ENCODE results near the gene C1QTNF12. TPM values are rescaled to one million over a fixed set of nuclear protein-coding genes. Genes with fewer than 3 reads are reported as not detected.

The C1QTNF12 gene
- total and polyA plus RNA-seq, 2 of the 8 experiments (the other 6 are each of a cell fraction or from before 2014, with no cell fraction given): 2.1 to 3.7 TPM

DNA sequence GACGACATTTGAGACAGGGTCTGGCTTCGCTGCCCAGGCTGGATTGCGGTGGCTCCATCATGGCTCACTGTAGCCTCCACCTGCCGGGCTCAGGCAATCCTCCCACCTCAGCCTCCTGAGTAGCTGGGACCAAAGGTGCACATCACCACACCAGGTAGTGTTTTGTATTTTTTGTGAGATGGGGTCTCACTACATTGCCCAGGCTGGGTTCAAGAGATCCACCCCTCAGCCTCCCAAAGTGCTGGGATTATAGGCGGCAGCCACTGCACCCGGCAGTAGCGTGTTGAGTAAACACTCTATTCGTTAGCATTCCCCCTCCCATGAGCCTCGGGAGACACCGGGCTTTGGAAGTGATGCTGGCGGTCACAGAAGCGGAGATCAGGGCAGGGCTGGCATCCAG is 6.8 kb upstream of the C1QTNF12 start:
- 91% methylated on average over 12 of the region's 12 CpGs; no CpG with 5 or more reads in 1 of the 2 experiments for WGBS, 2 experiments (ENCODE audit: extremely low coverage in 1 of 2, insufficient coverage in 1 of 2, insufficient read length in 1 of 2, insufficient replicate concordance in 2 of 2, low coverage in 1 of 2, low lambda C conversion rate in 2 of 2, missing lambda C conversion rate in 1 of 2)
- Histone ChIP-seq H2BK5ac (ENCODE audit: low read depth, low read length) (no peak overlapping the region), H3K36me3 (ENCODE audit: control insufficient read depth in 2 of 4, insufficient read depth in 4 of 4, low read length in 3 of 4) (peaks cover 0 to 27% (median 13%) of the 10 kb centered on the region in 4 experiments; a peak in 6 of 8 replicates), H3K4ac (replicated peaks; ENCODE audit: insufficient read length, low read depth, low read length) (no peak overlapping the region), H3K27ac (ENCODE audit: low read depth, low read length) (no peak overlapping the region), H3K4me3 (ENCODE audit: extremely low read depth in 1 of 4, insufficient read depth in 2 of 4, low read depth in 3 of 4, low read length in 4 of 4) (no peak overlapping the region), H3K23ac (ENCODE audit: insufficient read length) (no peak overlapping the region), H3K79me2 (ENCODE audit: control insufficient read depth in 1 of 2, insufficient read depth in 2 of 2, low read length in 2 of 2) (no peaks in the 10 kb centered on the region), H4K20me1 (replicated peaks in 1 of 2; ENCODE audit: control insufficient read depth in 1 of 2, insufficient read depth in 2 of 2, low read length in 2 of 2) (peaks cover 0 to 11% of the 10 kb centered on the region in 2 experiments), H2AK5ac (ENCODE audit: low read depth, low read length) (no peak overlapping the region), H3K23me2 (ENCODE audit: low read depth, low read length) (no peaks in the 10 kb centered on the region), H4K8ac (ENCODE audit: extremely low read depth, insufficient read depth, low read length) (no peak overlapping the region), H2BK20ac (ENCODE audit: low read length) (no peak overlapping the region), H3K9ac (replicated peaks in 1 of 4; ENCODE audit: extremely low read depth in 1 of 4, low read depth in 3 of 4, low read length in 3 of 4) (no peak overlapping the region), H3K27me3 (replicated peaks in 1 of 4; ENCODE audit: control insufficient read depth in 3 of 4, extremely low read depth in 1 of 4, insufficient read depth in 3 of 4, low read length in 3 of 4) (no peaks in the 10 kb centered on the region), H4K5ac (ENCODE audit: insufficient read length, low read depth, low read length) (no peak overlapping the region), H3K79me1 (ENCODE audit: low read depth, low read length) (peaks cover under 1% of the 10 kb centered on the region; the same call in 1 of the 2 replicates), H3K18ac (ENCODE audit: extremely low read depth, low read length) (no peak overlapping the region), H2BK12ac (ENCODE audit: low read depth, low read length) (no peak overlapping the region), H3K56ac (replicated peaks; ENCODE audit: insufficient read length, low read depth, low read length) (no peak overlapping the region), H2BK15ac (ENCODE audit: low read length) (no peak overlapping the region), H3K9me3 (ENCODE audit: insufficient read depth in 2 of 2, low read depth in 1 of 2, low read length in 1 of 2) (no peaks in the 10 kb centered on the region), H2BK120ac (replicated peaks; ENCODE audit: low read depth, low read length) (no peak overlapping the region), H4K91ac (replicated peaks; ENCODE audit: insufficient read length, low read length) (no peak overlapping the region), H3K14ac (ENCODE audit: insufficient read length) (no peak overlapping the region), H2AFZ (ENCODE audit: low read length) (no peak overlapping the region), H3K4me1 (replicated peaks in 1 of 4; ENCODE audit: control insufficient read depth in 3 of 4, insufficient read depth in 4 of 4, low read length in 3 of 4) (peaks cover 0 to 10% (median 4%) of the 10 kb centered on the region in 4 experiments; a peak in 6 of 7 replicates), H3K4me2 (ENCODE audit: insufficient read depth in 1 of 2, low read depth in 2 of 2, low read length in 2 of 2) (no peak overlapping the region)
- no peak for DNase-seq (ENCODE audit: low read depth in 1 of 2, low spot score in 2 of 2)
- POLR2A ChIA-PET (ENCODE audit: partially characterized antibody): no interaction called here
- TF ChIP-seq BRCA1 (IDR thresholded peaks at IDR 0.05; ENCODE audit: low read depth, low read length) (no peak), RNF2 (IDR thresholded peaks at IDR 0.05; ENCODE audit: borderline replicate concordance, low read depth, low read length, missing control alignments, poor library complexity, severe bottlenecking) (no peak), KDM1A (IDR thresholded peaks at IDR 0.05; ENCODE audit: borderline replicate concordance, low read length) (peak; percentile 52; the same call in 1 of the 2 replicates)
- TF ChIP-seq, protein P1, sequence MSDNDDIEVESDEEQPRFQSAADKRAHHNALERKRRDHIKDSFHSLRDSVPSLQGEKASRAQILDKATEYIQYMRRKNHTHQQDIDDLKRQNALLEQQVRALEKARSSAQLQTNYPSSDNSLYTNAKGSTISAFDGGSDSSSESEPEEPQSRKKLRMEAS (IDR thresholded peaks at IDR 0.05): no peak
- no peak for FAIRE-seq
- CTCF ChIA-PET (ENCODE audit: partially characterized antibody): interaction anchor here (0.8 to 1.9 kb wide), 4 partner anchors 10 to 38 kb away, joined by 3 to 10 read pairs (median 3); no protein-coding TSS in a partner anchor
